Globus pallidus (tissue), 1 donor: ENCODE measurements around the gene NUP43.
"Not testable (repeated sequence)": the region's sequence is repeated elsewhere in the genome, so short reads cannot be mapped to it uniquely, and the experiment has no call there.

ENCODE experiments used
- DNase-seq: peaks from one replicate; pipeline ENCODE4 v3.0.0-alpha.2; 2015; ENCODE audit warnings: low spot score

The NUP43 gene

DNA sequence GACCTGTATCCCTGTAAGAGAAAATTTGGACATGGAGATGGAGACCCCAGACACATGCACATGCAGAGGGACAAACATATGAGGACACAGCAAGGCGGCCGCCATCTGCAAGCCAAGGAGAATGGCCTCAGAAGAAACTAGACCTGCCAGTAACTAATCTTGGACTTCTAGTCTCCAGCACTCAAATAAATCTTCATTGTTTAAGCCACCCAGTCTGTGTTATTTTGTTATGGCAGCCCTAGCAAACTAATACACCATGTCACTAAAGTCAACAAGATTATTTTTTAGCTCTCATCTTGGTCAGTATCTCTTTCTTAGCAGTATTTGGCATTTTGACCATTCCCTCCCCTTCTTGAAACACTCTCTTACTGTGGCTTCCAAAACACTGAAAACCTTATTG lies 55.1 kb downstream of the NUP43 start:
- DNase-seq, result no peak

DNA sequence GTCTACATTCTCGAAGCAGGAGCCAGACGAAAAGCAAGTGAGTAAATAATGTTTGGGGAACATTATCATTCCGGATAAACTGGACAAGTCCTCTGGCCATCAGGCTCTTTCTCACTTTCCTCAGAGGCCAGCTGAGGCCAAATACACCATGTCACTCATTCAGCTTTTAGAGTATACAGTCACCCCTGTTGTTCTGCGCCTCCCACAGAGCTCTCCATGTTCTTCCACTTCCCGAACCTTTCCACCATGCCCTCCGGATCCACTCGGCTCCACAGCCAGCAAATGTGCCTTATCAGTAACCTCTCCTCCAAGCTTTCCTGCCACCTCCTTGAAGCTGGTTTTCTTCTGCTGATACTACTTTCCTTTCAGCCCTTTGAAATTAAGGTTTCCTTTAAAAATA lies 60.1 kb downstream of the NUP43 start:
- no peak for DNase-seq

DNA sequence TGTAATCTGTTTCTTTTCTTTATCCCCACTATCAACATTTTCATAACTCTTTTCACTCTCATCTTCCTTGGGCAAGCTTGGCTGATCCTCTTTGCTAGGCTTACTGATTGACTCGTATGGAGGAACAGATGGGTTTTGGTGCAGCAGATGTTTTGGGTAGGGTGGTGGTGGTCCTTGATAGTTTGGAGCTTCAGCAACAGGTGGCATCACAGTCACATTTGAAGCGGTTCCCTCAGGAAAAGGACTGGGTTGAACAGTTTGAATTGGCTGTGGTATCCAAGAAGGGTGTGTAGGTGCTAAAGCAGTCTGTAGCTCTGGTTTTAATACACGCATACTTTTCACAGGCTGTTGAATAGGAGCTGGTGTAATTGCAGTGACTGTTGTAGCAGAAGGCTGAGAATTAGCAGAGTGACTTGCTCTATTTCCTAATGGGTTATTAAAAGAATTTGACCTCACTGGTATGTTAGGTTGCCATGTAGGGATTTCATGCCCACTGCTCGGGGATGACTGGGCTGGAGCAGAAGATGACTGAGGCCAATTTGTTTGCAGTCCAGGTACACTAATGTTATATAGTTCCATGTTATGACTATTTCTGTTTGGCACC lies 63.0 kb downstream of the NUP43 start:
- no peak for DNase-seq

DNA sequence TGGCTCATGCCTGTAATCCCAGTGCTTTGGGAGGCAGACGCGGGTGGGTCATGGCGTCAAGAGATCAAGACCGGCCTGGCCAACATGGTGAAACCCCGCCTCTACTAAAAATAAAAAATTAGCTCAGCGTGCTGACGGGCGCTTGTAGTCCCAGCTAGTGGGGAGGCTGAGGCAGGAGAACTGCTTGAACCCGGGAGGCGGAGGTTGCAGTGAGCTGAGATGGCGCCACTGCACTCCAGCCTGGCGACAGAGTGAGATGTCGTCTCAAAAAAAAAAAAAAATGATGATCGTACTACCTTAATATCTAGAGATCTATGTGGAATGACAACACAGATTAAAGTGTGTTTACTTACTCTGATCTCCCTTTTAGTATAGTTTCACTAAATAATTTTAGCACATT lies 64.5 kb downstream of the NUP43 start:
- DNase-seq, result not testable (repeated sequence)

DNA sequence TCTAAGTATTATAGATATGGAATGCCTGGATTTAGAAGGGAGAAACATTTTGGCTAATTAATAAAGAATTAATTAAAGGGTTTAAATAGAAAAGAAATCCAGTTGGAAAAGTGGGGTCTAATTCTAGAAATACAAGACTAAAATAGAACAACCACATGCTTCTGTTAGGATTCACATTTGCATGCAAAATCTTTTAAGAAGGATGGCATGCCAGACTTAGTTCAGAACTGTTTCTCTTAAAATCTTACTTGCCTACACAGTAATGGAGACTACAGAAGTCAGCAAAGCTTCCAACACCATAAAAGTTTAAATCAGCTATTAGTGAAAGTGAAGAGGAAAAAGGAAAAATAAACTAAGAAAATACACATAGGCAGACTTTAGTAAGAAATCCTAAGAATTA lies 65.1 kb downstream of the NUP43 start:
- DNase-seq, result no peak

DNA sequence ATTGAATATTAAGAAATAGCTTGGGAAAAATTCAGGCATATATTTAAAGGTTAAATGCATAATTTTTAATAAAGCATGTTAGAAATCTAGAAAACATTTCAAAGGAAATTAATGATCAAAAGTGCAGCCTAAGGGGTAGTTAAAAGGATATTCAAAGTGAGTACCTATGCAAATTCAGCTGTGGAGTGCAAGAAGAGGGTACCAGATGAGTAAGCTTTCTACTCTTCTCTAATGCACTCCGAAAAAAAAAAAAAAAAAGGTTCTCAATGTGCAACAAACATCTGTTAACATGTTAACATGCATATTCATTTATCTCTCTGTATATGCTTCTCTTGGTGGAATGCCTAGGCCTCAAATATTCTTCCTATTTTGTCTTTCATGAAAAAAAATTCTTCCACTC lies 65.8 kb downstream of the NUP43 start:
- no peak for DNase-seq
